Activated CD4-positive, alpha-beta T cell treated with anti-CD3 and anti-CD28 coated beads for 36 hours (primary cell): ENCODE results near the gene CRTC2. TPM values are rescaled to one million over a fixed set of nuclear protein-coding genes. Genes with fewer than 3 reads are reported as not detected.

Experiments
- ATAC-seq: fragments of 200-7000 bp; cut with Tn5 transposase; one replicate; pipeline ENCODE4 v1.10.0; 2021; ENCODE audit warnings: mild to moderate bottlenecking, moderate library complexity
- CTCF ChIA-PET: fragments of 350-600 bp; sonication (Branson Sonifier 250); formaldehyde crosslinking; loops from one replicate; lab custom pipeline; 2021; ENCODE audit warnings: antibody characterized with exemption; lab: Charles Lee
- POLR2A ChIA-PET: fragments of 350-600 bp; sonication (Branson Sonifier 250); formaldehyde crosslinking; loops from one replicate; lab custom pipeline; 2021; ENCODE audit warnings: antibody characterized with exemption, inconsistent platforms; lab: Charles Lee
- DNase-seq: peaks from one replicate; pipeline ENCODE4 v3.0.0-alpha.2; 2020
- H3K27ac Mint-ChIP-seq: one replicate; pipeline ENCODE4 v1.8.0; 2021; ENCODE audit warnings: mixed read lengths
- H3K27me3 Mint-ChIP-seq: one replicate; pipeline ENCODE4 v1.8.0; 2021; ENCODE audit warnings: mixed read lengths
- H3K36me3 Mint-ChIP-seq: one replicate; pipeline ENCODE4 v1.8.0; 2021; ENCODE audit warnings: low read depth, mixed read lengths
- H3K4me1 Mint-ChIP-seq: one replicate; pipeline ENCODE4 v1.8.0; 2021; ENCODE audit warnings: mixed read lengths
- H3K4me3 Mint-ChIP-seq: one replicate; pipeline ENCODE4 v1.8.0; 2021; ENCODE audit warnings: mild to moderate bottlenecking, moderate library complexity, mixed read lengths
- H3K9me3 Mint-ChIP-seq: one replicate; pipeline ENCODE4 v1.8.0; 2021; ENCODE audit warnings: low read depth, mixed read lengths
- intact Hi-C, 2 experiments: fragments of 100-400 bp; cut with DNase I in 1 of 2; cut with micrococcal nuclease in 1 of 2; formaldehyde crosslinking; loops; one replicate each; pipeline versions ENCODE4 v1.14.2 to v1.15.1; 2022 to 2024; cut with DNase I, micrococcal nuclease
- total RNA-seq, 2 experiments: library from RNA; stranded (reverse); gene quantifications; one replicate each; pipeline ENCODE4 v1.2.3, GENCODE V29; 2021

The CRTC2 gene
- total RNA-seq, 2 experiments from 2014 or later: 60.6 to 80.4 TPM

- ATAC-seq: no peak
- CTCF ChIA-PET: no interaction called here
- Mint-ChIP-seq H3K36me3 (peaks cover 39% of the 10 kb centered on the region), H3K4me3 (no peak overlapping the region), H3K27ac (no peak overlapping the region), H3K4me1 (peaks cover 27% of the 10 kb centered on the region), H3K9me3 (no peaks in the 10 kb centered on the region), H3K27me3 (no peaks in the 10 kb centered on the region)
- intact Hi-C loops: no loop called here
- no peak for DNase-seq
- POLR2A ChIA-PET: no interaction called here
Measured at GRCh38 chr1:153951801-153952200, 6.6 kb downstream of the CRTC2 start.

GRCh38 chr1:153951183-153951582, 7.2 kb downstream of the CRTC2 start:
- ChIA-PET POLR2A (no interaction called here), CTCF (no interaction called here)
- H3K27ac Mint-ChIP-seq: no peak overlapping the region
- peaks cover 39% of the 10 kb centered on the region for H3K36me3 Mint-ChIP-seq
- H3K9me3 Mint-ChIP-seq: no peaks in the 10 kb centered on the region
- H3K27me3 Mint-ChIP-seq: no peaks in the 10 kb centered on the region
- peaks cover 23% of the 10 kb centered on the region for H3K4me1 Mint-ChIP-seq
- intact Hi-C loops: no loop called here
- no peak overlapping the region for H3K4me3 Mint-ChIP-seq
- ATAC-seq (no peak), DNase-seq (no peak)

- ATAC-seq: peak; percentile 74
- ChIA-PET CTCF (interaction anchor here (0.6 to 4.1 kb wide), 18 partner anchors 10 to 755 kb away, joined by 3 to 28 read pairs (median 6); partner anchors contain the start of genes CREB3L4, ILF2 and RAB13), POLR2A (interaction anchor here (0.6 to 3.6 kb wide), 7 partner anchors 16 to 430 kb away, joined by 3 to 24 read pairs (median 5); partner anchors contain the start of genes CHTOP, CREB3L4, GATAD2B and RPS27)
- Mint-ChIP-seq H3K4me1 (peaks cover 24% of the 10 kb centered on the region), H3K4me3 (peak within 1 kb of the TSS; percentile 88), H3K27ac (peak within 1 kb of the TSS; percentile 96), H3K27me3 (no peaks in the 10 kb centered on the region), H3K36me3 (peaks cover 42% of the 10 kb centered on the region), H3K9me3 (no peaks in the 10 kb centered on the region)
- peak; percentile 87 for DNase-seq
- intact Hi-C loops: loop anchor here (1.0 to 5.0 kb wide), 11 partner anchors 12 to 435 kb away; partner anchors contain the start of genes RAB13 (in 2 of the 2), CRTC2 (in 1 of the 2), ILF2 (in 1 of the 2) and RPS27 (in 1 of the 2)
Measured at GRCh38 chr1:153946622-153947241, 11.7 kb downstream of the CRTC2 start, which contains the start of gene DENND4B. TSS of gene DENND4B (minus strand) at chr1:153946718. CDS start at chr1:153944374, 2,344 bp downstream.

GRCh38 chr1:153945795-153946621, 12.4 kb downstream of the CRTC2 start:
- H3K27me3 Mint-ChIP-seq: no peaks in the 10 kb centered on the region
- POLR2A ChIA-PET: interaction anchor here (0.6 to 3.6 kb wide), 9 partner anchors 9 to 429 kb away, joined by 3 to 24 read pairs (median 5); partner anchors contain the start of genes CHTOP, CREB3L4, GATAD2B and RPS27
- CTCF ChIA-PET: interaction anchor here (0.8 to 4.1 kb wide), 14 partner anchors 10 to 148 kb away, joined by 3 to 28 read pairs (median 7); partner anchors contain the start of genes CREB3L4, RAB13 and SLC39A1
- peak; percentile 52 for ATAC-seq
- H3K4me3 Mint-ChIP-seq: peak overlapping the region; percentile 88
- peak overlapping the region; percentile 96 for H3K27ac Mint-ChIP-seq
- H3K4me1 Mint-ChIP-seq: peaks cover 24% of the 10 kb centered on the region
- H3K36me3 Mint-ChIP-seq: peaks cover 42% of the 10 kb centered on the region
- intact Hi-C loops: loop anchor here (1.0 to 5.0 kb wide), 13 partner anchors 11 to 435 kb away; partner anchors contain the start of genes RAB13 (in 2 of the 2), CRTC2 (in 1 of the 2), ILF2 (in 1 of the 2) and RPS27 (in 1 of the 2)
- H3K9me3 Mint-ChIP-seq: no peaks in the 10 kb centered on the region
- DNase-seq: peak; percentile 84

- intact Hi-C loops: loop anchor here (1.0 to 5.0 kb wide), 3 partner anchors 12 to 275 kb away; partner anchors contain the start of genes RAB13 (in 1 of the 2) and UBAP2L (in 1 of the 2)
- Mint-ChIP-seq H3K4me1 (peaks cover 24% of the 10 kb centered on the region), H3K9me3 (no peaks in the 10 kb centered on the region), H3K27me3 (no peaks in the 10 kb centered on the region), H3K36me3 (peaks cover 41% of the 10 kb centered on the region), H3K27ac (peak overlapping the region; percentile 96), H3K4me3 (peak overlapping the region; percentile 88)
- ChIA-PET POLR2A (interaction anchor here (0.5 to 3.6 kb wide), 10 partner anchors 9 to 198 kb away, joined by 3 to 24 read pairs (median 6); partner anchors contain the start of genes CREB3L4, GATAD2B, RAB13 and RPS27), CTCF (interaction anchor here (0.6 to 4.1 kb wide), 9 partner anchors 11 to 148 kb away, joined by 3 to 28 read pairs (median 12); partner anchors contain the start of genes CREB3L4, RAB13 and SLC39A1)
- peak; percentile 87 for DNase-seq
- ATAC-seq: peak; percentile 62
Measured at GRCh38 chr1:153945131-153945794, 13.1 kb downstream of the CRTC2 start.

- H3K27me3 Mint-ChIP-seq: no peaks in the 10 kb centered on the region
- H3K4me3 Mint-ChIP-seq: peak overlapping the region; percentile 88
- peaks cover 41% of the 10 kb centered on the region for H3K36me3 Mint-ChIP-seq
- H3K27ac Mint-ChIP-seq: peak overlapping the region; percentile 96
- intact Hi-C loops: loop anchor here (1.0 to 5.0 kb wide), 4 partner anchors 13 to 276 kb away; partner anchors contain the start of genes RAB13 (in 1 of the 2) and UBAP2L (in 1 of the 2)
- ChIA-PET POLR2A (interaction anchor here (0.5 to 3.6 kb wide), 9 partner anchors 10 to 198 kb away, joined by 3 to 24 read pairs (median 6); partner anchors contain the start of genes CREB3L4, GATAD2B, RAB13 and RPS27), CTCF (interaction anchor here (0.6 to 4.1 kb wide), 12 partner anchors 18 to 1833 kb away, joined by 3 to 28 read pairs (median 5); partner anchors contain the start of genes CREB3L4, RAB13 and SLC39A1)
- no peaks in the 10 kb centered on the region for H3K9me3 Mint-ChIP-seq
- DNase-seq (no peak), ATAC-seq (no peak)
- H3K4me1 Mint-ChIP-seq: peaks cover 24% of the 10 kb centered on the region
Measured at GRCh38 chr1:153944827-153945117, 13.6 kb downstream of the CRTC2 start.

- Mint-ChIP-seq H3K36me3 (peaks cover 46% of the 10 kb centered on the region), H3K4me3 (peak overlapping the region; percentile 88), H3K9me3 (no peaks in the 10 kb centered on the region), H3K27ac (peak overlapping the region; percentile 96), H3K4me1 (peaks cover 24% of the 10 kb centered on the region), H3K27me3 (no peaks in the 10 kb centered on the region)
- no peak for ATAC-seq
- ChIA-PET POLR2A (interaction anchor here (0.5 to 3.6 kb wide), 8 partner anchors 10 to 199 kb away, joined by 3 to 24 read pairs (median 5); partner anchors contain the start of genes GATAD2B, RAB13, RPS27 and SLC39A1), CTCF (interaction anchor here (0.6 to 4.1 kb wide), 16 partner anchors 14 to 1833 kb away, joined by 3 to 28 read pairs (median 4); partner anchors contain the start of genes CREB3L4, RAB13 and SLC39A1)
- peak; percentile 49 for DNase-seq
- intact Hi-C loops: loop anchor here in 1 of 2 experiments (1.0 kb wide), 1 partner anchor 21 kb away; no protein-coding TSS in a partner anchor
Measured at GRCh38 chr1:153944005-153944826, 14.2 kb downstream of the CRTC2 start.

GRCh38 chr1:153942766-153943549, 15.5 kb downstream of the CRTC2 start:
- DNase-seq: no peak
- Mint-ChIP-seq H3K9me3 (no peaks in the 10 kb centered on the region), H3K27me3 (no peaks in the 10 kb centered on the region), H3K4me1 (peaks cover 24% of the 10 kb centered on the region), H3K4me3 (no peak overlapping the region), H3K36me3 (peaks cover 48% of the 10 kb centered on the region), H3K27ac (peak overlapping the region; percentile 34)
- ATAC-seq: no peak
- intact Hi-C loops: no loop called here
- ChIA-PET CTCF (interaction anchor here (0.5 to 4.1 kb wide), 7 partner anchors 12 to 334 kb away, joined by 3 to 24 read pairs (median 3); no protein-coding TSS in a partner anchor), POLR2A (interaction anchor here (3.6 kb wide), 1 partner anchor 20 kb away, joined by 24 read pairs; the partner anchor contains the start of gene GATAD2B)
